SK-N-MC (cell line): ENCODE measurements around the gene AJAP1.

Experiments
- EZH2 ChIP-seq: fragments of 200-600 bp; sonication (generic); IDR thresholded peaks from one replicate; pipeline ENCODE4 v1.6.1; 2017; ENCODE audit warnings: antibody characterized with exemption
- POLR2AphosphoS5 ChIP-seq: IDR thresholded peaks from 2 replicates; pipeline ENCODE4 v1.6.1; 2012; ENCODE audit warnings: mild to moderate bottlenecking, low read depth, low read length, borderline replicate concordance

- TF ChIP-seq POLR2AphosphoS5 (no peak), EZH2 (no peak)
These were observed 3.6 kb downstream of the AJAP1 start for GRCh38 chr1:4657960-4658541.
